Activated naive CD8-positive, alpha-beta T cell treated with anti-CD3 and anti-CD28 coated beads, Interleukin-2, amount 50 U/mL, for 16 hours (primary cell): ENCODE results near the gene FBXO9.
"Not testable (repeated sequence)": the region's sequence is repeated elsewhere in the genome, so short reads cannot be mapped to it uniquely, and the experiment has no call there.

Source experiments
- DNase-seq: peaks from one replicate; pipeline ENCODE4 v3.0.0-alpha.2; 2020; ENCODE audit warnings: low read depth, low spot score

FBXO9 gene

DNA sequence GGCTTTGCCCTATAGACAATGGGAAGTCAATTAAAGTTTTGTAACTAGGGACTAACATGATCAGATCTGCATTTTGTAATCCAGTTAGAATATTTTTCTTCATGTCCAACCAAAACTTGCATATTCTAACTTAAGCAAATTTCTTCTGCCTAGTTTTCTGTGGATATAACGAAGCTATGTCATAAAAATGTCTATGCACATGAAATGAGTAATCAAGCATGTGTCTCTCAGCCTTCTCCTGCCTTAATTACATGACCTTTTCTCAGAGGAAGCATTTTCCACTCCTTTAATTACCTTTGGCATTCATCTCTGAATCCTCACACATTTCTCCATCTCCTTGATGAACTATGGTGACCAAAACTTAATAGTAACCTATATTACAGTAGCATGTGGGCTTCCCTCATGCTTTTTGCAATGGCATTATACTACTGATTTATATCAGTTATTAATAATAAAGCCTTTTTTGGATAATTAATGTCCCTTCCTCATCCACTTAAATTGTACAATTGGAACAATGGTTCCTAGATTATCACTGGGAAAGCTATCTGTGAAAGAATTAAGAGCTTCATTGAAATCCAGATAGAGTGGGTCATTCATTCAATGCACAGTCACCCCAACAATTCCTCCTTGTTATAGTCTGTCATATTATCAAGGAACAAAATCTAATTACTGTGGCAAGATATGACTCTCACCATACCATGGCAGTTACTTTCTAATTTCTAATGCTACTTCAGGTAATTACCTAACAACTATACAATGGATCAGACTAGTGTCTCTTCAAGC, 19.1 kb upstream of the FBXO9 start:
- no peak for DNase-seq

DNA sequence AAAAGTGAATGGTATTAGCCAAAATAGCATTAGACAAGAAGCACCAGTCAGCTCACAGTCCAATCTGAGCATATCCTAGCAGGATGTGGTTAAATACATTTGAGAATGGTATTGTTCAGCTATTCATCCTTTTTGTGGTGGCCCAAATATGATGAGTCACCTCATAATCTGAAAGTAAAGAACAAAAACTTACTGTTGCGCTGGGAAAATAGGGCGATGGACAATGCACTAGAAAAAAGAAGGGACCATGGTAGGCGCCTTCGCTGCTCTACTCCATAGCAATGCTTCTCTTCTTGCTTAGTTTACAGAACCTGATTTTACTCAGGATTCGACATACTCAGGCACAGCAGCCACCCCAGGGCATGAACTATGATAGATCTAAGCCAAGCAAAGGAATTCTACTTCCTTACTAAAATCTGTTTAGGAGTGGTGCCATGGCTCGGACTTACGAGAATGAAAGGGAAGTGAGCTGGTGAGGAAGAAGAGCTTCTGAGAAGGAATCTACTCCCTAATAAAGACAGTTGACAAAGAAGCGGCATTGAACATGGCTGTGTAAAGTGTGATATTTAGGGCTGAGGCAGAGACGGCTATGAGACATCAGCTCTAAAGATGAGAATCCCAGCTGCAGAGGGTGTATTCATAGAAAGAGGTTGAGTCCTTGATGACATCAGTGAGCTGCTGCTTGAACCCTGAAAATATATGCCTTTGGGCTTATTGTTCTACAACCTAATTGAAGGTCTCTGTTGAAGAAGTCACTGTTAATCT, 16.6 kb upstream of the FBXO9 start:
- no peak for DNase-seq

- DNase-seq = no peak
Observed at GRCh38 chr6:53049415-53049814, 15.8 kb upstream of the FBXO9 start.

DNA sequence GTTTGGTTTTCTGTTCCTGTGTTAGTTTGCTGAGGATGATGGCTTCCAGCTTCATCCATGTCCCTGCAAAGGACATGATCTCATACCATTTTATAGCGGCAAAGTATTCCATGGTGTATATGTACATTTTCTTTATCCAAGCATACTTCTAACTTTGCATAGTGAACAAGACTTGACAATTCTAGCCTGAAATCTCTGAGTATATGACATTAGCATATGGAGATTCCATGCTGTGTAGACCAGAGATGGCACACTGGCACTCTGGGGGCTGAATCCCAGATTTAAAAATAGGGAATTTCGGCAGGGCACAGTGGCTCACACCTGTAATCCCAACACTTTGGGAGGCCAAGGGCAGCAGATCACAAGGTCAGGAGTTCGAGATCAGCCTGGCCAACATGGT, 13.1 kb upstream of the FBXO9 start:
- not testable (repeated sequence) for DNase-seq

DNA sequence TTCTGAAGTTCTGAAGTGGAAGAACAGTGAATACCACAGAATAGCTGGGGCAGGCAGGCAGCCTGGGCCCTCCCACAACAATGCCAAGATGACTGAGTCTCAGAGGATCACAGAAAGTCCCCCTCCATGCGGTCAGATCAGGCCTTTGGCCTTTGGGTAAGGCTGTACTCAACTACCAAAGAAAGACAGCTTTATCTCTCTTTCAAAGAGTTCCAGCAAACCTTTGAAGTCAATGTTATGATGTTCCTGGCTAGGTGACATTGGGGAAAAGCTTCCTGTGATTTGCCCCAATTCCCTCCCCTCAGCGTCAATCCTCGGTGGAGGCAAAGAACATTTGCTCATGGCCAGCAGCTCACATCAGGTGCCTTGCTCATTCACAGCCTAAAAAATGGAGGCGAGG, 10.7 kb upstream of the FBXO9 start:
- no peak for DNase-seq

DNA sequence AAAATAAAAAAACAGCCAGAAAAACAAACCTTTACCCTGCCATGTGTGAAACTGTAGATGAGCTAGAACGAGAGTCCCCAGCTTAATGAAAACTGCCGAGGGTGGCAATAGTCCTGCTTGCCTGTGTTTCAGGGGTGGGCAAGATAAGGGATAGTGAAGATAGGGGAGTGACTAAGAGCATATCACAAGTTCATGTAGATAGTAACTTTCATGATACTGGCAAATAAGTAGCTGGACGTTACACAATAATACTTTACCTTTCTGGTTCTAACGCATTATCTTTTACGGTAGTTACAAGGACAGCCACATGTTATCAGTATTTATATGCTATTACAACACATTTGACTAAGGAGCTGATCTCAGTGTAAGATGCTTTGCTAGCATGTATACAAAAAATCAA, 9.3 kb upstream of the FBXO9 start:
- no peak for DNase-seq

GRCh38 chr6:53056273-53056672, 8.9 kb upstream of the FBXO9 start:
- DNase-seq = no peak

GRCh38 chr6:53058388-53059195, 6.6 kb upstream of the FBXO9 start:
- DNase-seq = no peak

DNA sequence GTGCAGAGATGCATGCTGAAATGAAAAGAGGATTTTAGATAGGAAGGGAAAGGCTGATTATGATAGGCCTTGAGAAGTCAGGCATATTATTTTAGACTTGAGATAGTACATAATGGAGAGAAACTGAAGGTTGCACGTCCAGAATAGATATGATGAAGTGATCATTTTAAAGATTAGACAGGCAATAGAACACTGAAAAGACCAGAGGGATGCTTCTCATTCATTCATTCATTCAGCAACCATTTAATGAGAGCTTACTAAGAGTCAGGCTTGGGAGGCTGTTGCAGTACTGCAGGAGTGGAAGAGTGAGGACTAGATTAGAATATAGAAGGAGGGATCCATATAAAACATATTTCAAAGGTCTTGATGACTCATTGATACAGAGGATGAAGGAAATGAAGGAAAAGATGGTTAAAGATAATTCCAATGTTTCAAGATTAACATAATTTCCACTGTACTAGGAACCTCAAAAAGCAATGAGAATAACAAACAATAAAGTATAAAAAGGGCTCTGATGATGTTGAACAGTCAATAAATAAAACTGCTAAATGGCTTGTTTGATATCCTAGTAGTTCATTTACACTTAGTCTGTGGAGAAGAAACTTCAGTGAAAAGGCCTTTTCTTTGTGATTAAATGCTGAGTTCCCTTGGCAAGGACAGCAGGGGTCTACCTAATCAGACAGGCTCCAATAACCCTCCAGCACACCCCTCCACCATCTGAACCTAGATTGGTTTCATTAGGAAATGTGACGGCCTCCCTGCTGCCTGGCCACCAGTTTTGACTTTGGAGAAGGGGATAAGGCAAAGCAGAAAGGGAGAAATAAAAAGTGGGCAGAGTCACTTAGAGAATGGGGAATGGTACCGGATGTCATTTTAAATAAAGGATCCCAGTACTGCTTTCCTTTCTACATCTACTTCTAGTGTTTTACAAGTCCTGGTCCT, 5.3 kb upstream of the FBXO9 start:
- DNase-seq = no peak

- no peak for DNase-seq
Observed at GRCh38 chr6:53062169-53062539, 3.0 kb upstream of the FBXO9 start.

GRCh38 chr6:53064255-53064654, 949 bp upstream of the FBXO9 start:
- not testable (repeated sequence) for DNase-seq

GRCh38 chr6:53064726-53065265, 408 bp upstream of the FBXO9 start:
- peak; percentile 91 for DNase-seq

DNA sequence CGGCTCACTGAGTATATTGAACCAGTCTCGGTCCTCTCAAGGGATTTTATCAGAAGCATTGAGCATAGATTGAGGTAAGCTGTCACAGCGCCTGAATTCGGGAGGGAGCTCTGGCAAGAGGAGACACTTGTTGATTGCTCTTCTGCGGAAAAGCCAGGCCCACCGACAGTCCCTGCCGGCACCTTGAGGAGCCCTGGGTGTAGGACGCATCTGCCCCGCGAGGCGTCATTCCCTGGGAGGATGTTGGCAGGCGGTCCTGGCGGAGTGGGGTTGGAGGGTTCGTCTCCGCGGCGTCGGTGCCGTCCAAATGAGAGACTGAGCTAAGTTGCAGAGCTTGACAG, 843 bp downstream of the FBXO9 start:
- DNase-seq = no peak

DNA sequence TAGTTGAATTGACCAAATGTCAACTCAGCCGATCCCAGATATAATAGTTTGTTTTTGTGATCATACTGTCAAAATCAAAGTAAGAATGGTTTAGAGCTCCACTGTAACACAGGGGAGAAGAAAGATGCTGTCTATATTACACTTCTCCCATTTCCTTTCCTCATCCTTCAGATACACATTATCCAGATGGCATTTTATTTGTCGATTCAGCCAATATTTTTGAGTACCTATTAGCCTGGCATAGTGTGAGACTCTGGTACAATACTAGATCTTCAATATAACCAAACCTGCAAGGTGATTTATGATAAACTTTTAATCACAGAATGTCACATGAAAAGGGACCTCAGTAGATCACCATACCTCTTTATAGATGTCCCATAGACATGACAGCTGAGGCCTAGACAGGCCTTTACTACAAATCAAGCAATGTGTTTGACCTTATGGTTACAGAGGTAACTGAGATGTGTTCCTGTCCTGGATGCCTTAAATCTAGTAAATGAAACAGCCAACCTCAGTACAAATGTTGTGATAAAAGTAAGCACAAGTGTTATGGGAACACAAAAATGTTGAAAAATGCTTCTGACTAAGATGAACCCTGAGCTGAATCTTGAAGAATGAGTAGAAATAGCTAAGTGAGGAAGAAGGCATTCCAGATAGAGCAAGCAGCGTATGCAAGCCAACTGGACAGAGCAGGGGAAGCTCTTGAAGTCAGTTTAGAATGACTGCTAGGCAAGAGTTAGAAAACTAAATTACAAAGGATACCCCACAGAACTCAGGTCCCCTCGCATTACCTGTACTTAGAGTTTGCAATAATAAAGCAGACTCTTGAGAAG, 1.9 kb downstream of the FBXO9 start:
- DNase-seq = no peak

DNA sequence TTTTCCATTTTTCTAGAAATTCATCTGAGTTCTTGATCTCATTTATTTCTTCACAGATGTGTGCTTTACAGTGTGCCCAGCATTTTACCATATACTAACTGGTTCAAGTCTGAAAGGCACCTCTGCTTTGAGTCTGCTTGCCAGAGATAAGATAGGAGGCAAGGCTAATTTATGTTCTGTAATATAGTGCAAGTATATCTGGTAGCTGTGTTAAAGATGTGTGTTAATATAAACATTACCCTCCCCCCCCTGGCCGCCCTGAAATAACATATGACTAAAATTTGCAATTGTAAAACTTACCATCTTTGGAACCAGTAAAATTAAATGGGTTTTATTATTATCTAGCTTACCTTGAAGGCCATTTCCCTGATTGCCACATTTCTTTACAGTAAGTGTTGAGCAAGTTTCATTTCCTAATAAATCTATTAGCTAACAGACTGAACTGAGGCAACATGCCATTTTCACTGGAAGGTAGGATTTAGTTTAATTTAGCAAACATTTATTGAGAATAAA, 2.7 kb downstream of the FBXO9 start:
- no peak for DNase-seq

DNA sequence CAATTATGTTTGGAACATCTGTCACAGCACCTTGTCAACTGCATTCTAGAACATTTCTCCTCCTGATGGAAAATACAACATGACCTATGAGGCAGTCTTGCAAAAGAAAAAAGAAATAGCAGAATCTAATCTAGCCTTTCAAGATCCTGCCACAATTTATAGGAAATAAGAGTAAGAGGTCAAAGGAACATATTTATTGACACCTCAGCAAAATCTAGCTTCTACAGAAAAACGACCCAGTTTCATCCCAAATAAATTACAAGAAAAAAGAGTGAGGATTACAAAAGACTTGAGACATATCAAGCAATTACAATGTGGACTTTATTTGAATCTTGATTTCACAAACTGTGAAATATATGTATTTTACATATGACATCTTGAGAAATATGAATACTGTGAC, 4.2 kb downstream of the FBXO9 start:
- no peak for DNase-seq

DNA sequence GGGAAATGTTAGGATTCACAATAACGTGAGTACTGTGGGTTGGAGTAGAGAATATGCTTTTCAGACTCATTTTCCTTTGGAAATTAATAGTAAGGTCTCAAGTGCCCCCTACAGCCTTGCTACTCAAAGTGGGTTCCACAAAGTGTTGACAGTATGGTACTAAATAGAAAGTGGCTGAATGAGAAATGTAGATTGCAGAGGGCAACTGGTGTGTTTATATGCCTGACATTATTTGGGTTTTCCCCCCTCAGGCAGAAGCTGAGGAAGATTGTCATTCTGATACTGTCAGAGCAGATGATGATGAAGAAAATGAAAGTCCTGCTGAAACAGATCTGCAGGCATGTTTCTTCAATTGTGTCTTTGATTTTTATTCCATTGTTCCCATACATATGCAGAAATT, 5.6 kb downstream of the FBXO9 start:
- DNase-seq = no peak

- DNase-seq = no peak
Observed at GRCh38 chr6:53074347-53074746, 9.1 kb downstream of the FBXO9 start.

DNA sequence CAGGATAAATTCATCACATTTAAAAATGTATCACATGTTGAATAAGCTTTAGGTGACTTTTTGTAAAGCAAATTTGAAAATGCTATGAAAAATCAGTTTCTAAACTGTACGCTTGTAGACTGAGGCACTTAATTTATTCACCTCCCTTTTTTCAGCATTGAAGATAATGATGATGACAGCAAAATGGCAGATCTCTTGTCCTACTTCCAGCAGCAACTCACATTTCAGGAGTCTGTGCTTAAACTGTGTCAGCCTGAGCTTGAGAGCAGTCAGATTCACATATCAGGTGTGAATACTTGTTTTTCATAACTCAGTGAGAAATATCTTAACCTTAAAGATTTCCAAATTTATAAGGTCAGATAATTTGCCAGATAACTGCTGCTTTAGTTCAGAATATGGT, 15.6 kb downstream of the FBXO9 start:
- no peak for DNase-seq

- DNase-seq = no peak
Observed at GRCh38 chr6:53086302-53086701, 21.1 kb downstream of the FBXO9 start.
